Loucy (cell line): ENCODE measurements around the gene FBLL1.

ENCODE experiments used
- EZH2phosphoT487 ChIP-seq: fragments of 200-600 bp; IDR thresholded peaks from 2 replicates; pipeline ENCODE4 v1.6.1; 2018; ENCODE audit warnings: antibody characterized with exemption, mild to moderate bottlenecking, moderate library complexity, borderline replicate concordance
- TF ChIP-seq, protein P1 (sequence below): fragments of 200-600 bp; sonication (generic); conservative IDR thresholded peaks from 2 replicates; pipeline ENCODE4 v1.5.1; 2014; ENCODE audit warnings: mild to moderate bottlenecking, antibody characterized with exemption, low read length

GRCh38 chr5:168481330-168481788, 47.7 kb upstream of the FBLL1 start:
- TF ChIP-seq, protein P1, sequence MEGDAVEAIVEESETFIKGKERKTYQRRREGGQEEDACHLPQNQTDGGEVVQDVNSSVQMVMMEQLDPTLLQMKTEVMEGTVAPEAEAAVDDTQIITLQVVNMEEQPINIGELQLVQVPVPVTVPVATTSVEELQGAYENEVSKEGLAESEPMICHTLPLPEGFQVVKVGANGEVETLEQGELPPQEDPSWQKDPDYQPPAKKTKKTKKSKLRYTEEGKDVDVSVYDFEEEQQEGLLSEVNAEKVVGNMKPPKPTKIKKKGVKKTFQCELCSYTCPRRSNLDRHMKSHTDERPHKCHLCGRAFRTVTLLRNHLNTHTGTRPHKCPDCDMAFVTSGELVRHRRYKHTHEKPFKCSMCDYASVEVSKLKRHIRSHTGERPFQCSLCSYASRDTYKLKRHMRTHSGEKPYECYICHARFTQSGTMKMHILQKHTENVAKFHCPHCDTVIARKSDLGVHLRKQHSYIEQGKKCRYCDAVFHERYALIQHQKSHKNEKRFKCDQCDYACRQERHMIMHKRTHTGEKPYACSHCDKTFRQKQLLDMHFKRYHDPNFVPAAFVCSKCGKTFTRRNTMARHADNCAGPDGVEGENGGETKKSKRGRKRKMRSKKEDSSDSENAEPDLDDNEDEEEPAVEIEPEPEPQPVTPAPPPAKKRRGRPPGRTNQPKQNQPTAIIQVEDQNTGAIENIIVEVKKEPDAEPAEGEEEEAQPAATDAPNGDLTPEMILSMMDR = no peak
- TF ChIP-seq EZH2phosphoT487 = no peak
